PC-3 (cell line): ENCODE measurements around the gene PARP4.

Experiments used
- CTCF ChIP-seq: fragments of 300-600 bp; sonication (generic); conservative IDR thresholded peaks from 2 replicates; pipeline ENCODE4 v1.5.1; 2017; ENCODE audit warnings: antibody characterized with exemption, low read depth, mild to moderate bottlenecking, low read length
- EZH2 ChIP-seq: fragments of 300-600 bp; sonication (generic); IDR thresholded peaks from one replicate; pipeline ENCODE4 v1.6.1; 2017; ENCODE audit warnings: antibody characterized with exemption, mild to moderate bottlenecking, low read length; ENCODE audit not compliant: unreplicated experiment
- EZH2phosphoT487 ChIP-seq: fragments of 300-600 bp; sonication (generic); IDR thresholded peaks from 2 replicates; pipeline ENCODE4 v1.6.1; 2018; ENCODE audit warnings: mild to moderate bottlenecking, antibody characterized with exemption, low read length, borderline replicate concordance

DNA sequence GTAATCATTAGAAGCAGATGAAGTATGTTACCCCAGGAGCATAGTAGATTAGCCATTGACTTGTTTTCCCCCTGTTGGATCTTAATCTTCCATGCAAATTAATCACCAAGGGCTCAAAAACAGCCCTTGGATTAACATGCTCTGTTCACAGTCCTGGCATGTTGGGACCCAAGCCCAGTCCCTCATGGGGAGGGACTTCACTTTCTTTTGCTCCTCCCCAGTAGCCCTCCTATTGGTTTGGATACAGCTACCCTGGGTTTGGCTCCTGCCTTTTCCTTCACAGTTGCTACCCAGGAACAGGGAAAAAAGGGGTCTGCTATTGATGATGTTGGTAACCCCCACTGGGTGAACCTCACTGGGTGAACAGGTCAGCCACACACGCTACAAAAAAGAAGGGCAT, 16.9 kb upstream of the PARP4 start:
- TF ChIP-seq CTCF (no peak), EZH2phosphoT487 (no peak), EZH2 (no peak)
